ENCODE measurements around the gene SAMD14. TPM values are rescaled to one million over a fixed set of nuclear protein-coding genes. Genes with fewer than 3 reads are reported as not detected.
A peak's percentile ranks its signal among the peaks of the same experiment; 100 is the strongest.

Gene SAMD14
- polyA plus RNA-seq, 1 experiment, result 3.5 TPM

GRCh38 chr17:50163843-50164696, 34.1 kb upstream of the SAMD14 start:
- ChIA-PET CTCF (interaction anchor here (0.6 to 1.1 kb wide), 2 partner anchors 12 to 70 kb away, joined by 3 to 5 read pairs; no protein-coding TSS in a partner anchor), POLR2A (no interaction called here)
- Histone ChIP-seq H3K4me3 (ENCODE audit: low read depth, low read length) (no peak overlapping the region), H3K27ac (ENCODE audit: low read depth, low read length) (no peak overlapping the region), H3K9me3 (ENCODE audit: control insufficient read depth, insufficient read depth, low read length) (no peaks in the 10 kb centered on the region), H3K27me3 (ENCODE audit: control insufficient read depth, insufficient read depth, low read length) (no peaks in the 10 kb centered on the region)
- no peak for DNase-seq (ENCODE audit: low read depth, low spot score)
- no peak for TF ChIP-seq CTCF (IDR thresholded peaks at IDR 0.05; ENCODE audit: low read depth, low read length)

GRCh38 chr17:50162466-50163254, 32.7 kb upstream of the SAMD14 start:
- POLR2A ChIA-PET, result interaction anchor here (0.7 to 2.6 kb wide), 3 partner anchors 10 to 40 kb away, joined by 4 to 12 read pairs (median 4); partner anchors contain the start of gene COL1A1
- no peak for DNase-seq (ENCODE audit: low read depth, low spot score)

GRCh38 chr17:50161911-50162288, 31.9 kb upstream of the SAMD14 start:
- Histone ChIP-seq H3K9me3 (ENCODE audit: control insufficient read depth, insufficient read depth, low read length) (no peaks in the 10 kb centered on the region), H3K4me3 (ENCODE audit: low read depth, low read length) (no peak overlapping the region), H3K27me3 (ENCODE audit: control insufficient read depth, insufficient read depth, low read length) (no peaks in the 10 kb centered on the region), H3K27ac (ENCODE audit: low read depth, low read length) (no peak overlapping the region)
- TF ChIP-seq CTCF (IDR thresholded peaks at IDR 0.05; ENCODE audit: low read depth, low read length), result no peak
- CTCF ChIA-PET, result interaction anchor here (0.5 to 2.8 kb wide), 38 partner anchors 8 to 313 kb away, joined by 3 to 37 read pairs (median 5); partner anchors contain the start of genes COL1A1 and PDK2
- DNase-seq (ENCODE audit: low read depth, low spot score), result no peak
- POLR2A ChIA-PET, result interaction anchor here (0.7 to 2.6 kb wide), 4 partner anchors 10 to 40 kb away, joined by 4 to 12 read pairs (median 4); partner anchors contain the start of gene COL1A1

More at GRCh38 chr17:50162466-50163254, 32.7 kb upstream of the SAMD14 start:
- no peaks in the 10 kb centered on the region for H3K27me3 ChIP-seq (ENCODE audit: control insufficient read depth, insufficient read depth, low read length)
- H3K4me3 ChIP-seq (ENCODE audit: low read depth, low read length), result no peak overlapping the region
- CTCF ChIA-PET, result interaction anchor here (0.6 to 2.8 kb wide), 31 partner anchors 10 to 313 kb away, joined by 3 to 37 read pairs (median 7); partner anchors contain the start of genes COL1A1 and PDK2
- H3K9me3 ChIP-seq (ENCODE audit: control insufficient read depth, insufficient read depth, low read length), result no peaks in the 10 kb centered on the region
- H3K27ac ChIP-seq (ENCODE audit: low read depth, low read length), result no peak overlapping the region
- TF ChIP-seq CTCF (IDR thresholded peaks at IDR 0.05; ENCODE audit: low read depth, low read length), result no peak

GRCh38 chr17:50161023-50161910, 31.3 kb upstream of the SAMD14 start:
- H3K27me3 ChIP-seq (ENCODE audit: control insufficient read depth, insufficient read depth, low read length), result no peaks in the 10 kb centered on the region
- H3K9me3 ChIP-seq (ENCODE audit: control insufficient read depth, insufficient read depth, low read length), result no peaks in the 10 kb centered on the region
- TF ChIP-seq CTCF (IDR thresholded peaks at IDR 0.05; ENCODE audit: low read depth, low read length), result peak; percentile 84
- peak; percentile 83 for DNase-seq (ENCODE audit: low read depth, low spot score)
- H3K27ac ChIP-seq (ENCODE audit: low read depth, low read length), result peak overlapping the region; percentile 57
- ChIA-PET CTCF (interaction anchor here (0.5 to 2.8 kb wide), 44 partner anchors 8 to 208 kb away, joined by 3 to 37 read pairs (median 4); partner anchors contain the start of genes COL1A1, PDK2 and TMEM92), POLR2A (interaction anchor here (1.1 to 2.6 kb wide), 4 partner anchors 8 to 38 kb away, joined by 4 to 12 read pairs (median 4); no protein-coding TSS in a partner anchor)
- peak overlapping the region; percentile 73 for H3K4me3 ChIP-seq (ENCODE audit: low read depth, low read length)

Data from AG04450 (cell line).